Lower leg skin (tissue), 3 donors: ENCODE data around the gene CALHM4.

Experiments used
- CTCF ChIP-seq, 3 donors: fragments of 450-650 bp; IDR thresholded peaks; one replicate each; pipeline ENCODE4 v1.5.1; 2016; ENCODE audit warnings: antibody characterized with exemption in 3 of 3, mild to moderate bottlenecking in 3 of 3, moderate library complexity in 2 of 3
- POLR2A ChIP-seq, 2 donors: fragments of 450-650 bp; IDR thresholded peaks; one replicate each; pipeline ENCODE4 v1.6.1; 2016 to 2017; ENCODE audit warnings: antibody characterized with exemption in 2 of 2, mild to moderate bottlenecking in 1 of 2, moderate library complexity in 1 of 2

- TF ChIP-seq CTCF (IDR thresholded peaks at IDR 0.05), result no peak
- TF ChIP-seq POLR2A (IDR thresholded peaks at IDR 0.05), result no peak
Observed at GRCh38 chr6:116557893-116558292, 4.3 kb downstream of the CALHM4 start.
